ENCODE measurements around the gene UMOD.

DNA sequence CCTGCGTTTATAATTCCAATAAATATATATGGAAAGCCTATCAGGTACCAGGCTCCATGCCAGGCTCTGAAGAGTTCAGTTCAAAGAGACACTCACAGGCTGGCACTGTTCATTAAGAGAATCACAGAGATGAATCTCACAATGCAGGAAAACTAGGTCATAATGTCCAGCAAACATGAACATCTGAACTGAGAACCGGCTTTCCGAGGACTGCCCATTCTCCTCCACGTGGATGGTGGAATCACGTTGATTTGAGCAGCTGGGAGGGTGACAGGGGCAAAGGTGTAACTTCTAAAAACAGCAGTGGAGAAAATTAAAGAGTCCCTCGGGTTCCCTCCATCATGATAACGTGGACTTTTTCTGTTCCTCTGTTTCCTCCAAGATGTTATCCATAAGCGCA lies 35.4 kb downstream of the UMOD start:
- TF ChIP-seq, protein P1, sequence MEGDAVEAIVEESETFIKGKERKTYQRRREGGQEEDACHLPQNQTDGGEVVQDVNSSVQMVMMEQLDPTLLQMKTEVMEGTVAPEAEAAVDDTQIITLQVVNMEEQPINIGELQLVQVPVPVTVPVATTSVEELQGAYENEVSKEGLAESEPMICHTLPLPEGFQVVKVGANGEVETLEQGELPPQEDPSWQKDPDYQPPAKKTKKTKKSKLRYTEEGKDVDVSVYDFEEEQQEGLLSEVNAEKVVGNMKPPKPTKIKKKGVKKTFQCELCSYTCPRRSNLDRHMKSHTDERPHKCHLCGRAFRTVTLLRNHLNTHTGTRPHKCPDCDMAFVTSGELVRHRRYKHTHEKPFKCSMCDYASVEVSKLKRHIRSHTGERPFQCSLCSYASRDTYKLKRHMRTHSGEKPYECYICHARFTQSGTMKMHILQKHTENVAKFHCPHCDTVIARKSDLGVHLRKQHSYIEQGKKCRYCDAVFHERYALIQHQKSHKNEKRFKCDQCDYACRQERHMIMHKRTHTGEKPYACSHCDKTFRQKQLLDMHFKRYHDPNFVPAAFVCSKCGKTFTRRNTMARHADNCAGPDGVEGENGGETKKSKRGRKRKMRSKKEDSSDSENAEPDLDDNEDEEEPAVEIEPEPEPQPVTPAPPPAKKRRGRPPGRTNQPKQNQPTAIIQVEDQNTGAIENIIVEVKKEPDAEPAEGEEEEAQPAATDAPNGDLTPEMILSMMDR (IDR thresholded peaks at IDR 0.05) = no peak
- no peak for TF ChIP-seq POLR2A (IDR thresholded peaks at IDR 0.05)
